H9 (cell line): ENCODE measurements around the gene GRIFIN. TPM values are rescaled to one million over a fixed set of nuclear protein-coding genes. Genes with fewer than 3 reads are reported as not detected.

ENCODE experiments used
- DNase-seq: peaks from one replicate; pipeline ENCODE4 v3.0.0-alpha.2; 2017
- H2AFZ ChIP-seq: one replicate; pipeline ENCODE4 v1.6.1; 2013; ENCODE audit warnings: mild to moderate bottlenecking, low read length, control low read depth, moderate library complexity
- H2AK5ac ChIP-seq: 2 replicates; pipeline ENCODE4 v1.6.1; 2013; ENCODE audit warnings: low read length, control low read depth, mixed read lengths; ENCODE audit not compliant: insufficient read length
- H2BK120ac ChIP-seq: one replicate; pipeline ENCODE4 v1.6.1; 2013; ENCODE audit warnings: low read depth, mild to moderate bottlenecking, low read length, control low read depth, inconsistent platforms; ENCODE audit not compliant: poor library complexity, severe bottlenecking
- H2BK12ac ChIP-seq: 2 replicates; pipeline ENCODE4 v1.6.1; 2013; ENCODE audit warnings: low read length, control low read depth, mixed read lengths, low read depth; ENCODE audit not compliant: insufficient read length
- H2BK15ac ChIP-seq: 2 replicates; pipeline ENCODE4 v1.6.1; 2013; ENCODE audit warnings: low read depth, low read length, control low read depth
- H2BK20ac ChIP-seq: one replicate; pipeline ENCODE4 v1.6.1; 2013; ENCODE audit warnings: low read depth, mild to moderate bottlenecking, low read length, control low read depth, inconsistent platforms; ENCODE audit not compliant: poor library complexity, severe bottlenecking
- H2BK5ac ChIP-seq: 2 replicates; pipeline ENCODE4 v1.6.1; 2013; ENCODE audit warnings: low read length, control low read depth, mixed read lengths; ENCODE audit not compliant: insufficient read length
- H3K14ac ChIP-seq: 2 replicates; pipeline ENCODE4 v1.6.1; 2013; ENCODE audit warnings: low read length, control low read depth; ENCODE audit not compliant: insufficient read depth
- H3K18ac ChIP-seq: 2 replicates; pipeline ENCODE4 v1.6.1; 2013; ENCODE audit warnings: low read depth, mild to moderate bottlenecking, mixed read lengths, low read length, control low read depth; ENCODE audit not compliant: insufficient read length
- H3K23ac ChIP-seq: 2 replicates; pipeline ENCODE4 v1.6.1; 2013; ENCODE audit warnings: low read length, control low read depth, mixed read lengths, low read depth; ENCODE audit not compliant: insufficient read length
- H3K23me2 ChIP-seq: 2 replicates; pipeline ENCODE4 v1.6.1; 2013; ENCODE audit warnings: low read depth, mild to moderate bottlenecking, mixed read lengths, low read length, control low read depth; ENCODE audit not compliant: insufficient read length, poor library complexity, severe bottlenecking
- H3K27ac ChIP-seq: 2 replicates; pipeline ENCODE4 v1.5.1; 2013; ENCODE audit warnings: low read length, control low read depth, mixed read lengths, low read depth; ENCODE audit not compliant: insufficient read length
- H3K27me3 ChIP-seq: 2 replicates; pipeline ENCODE4 v1.6.1; 2013; ENCODE audit warnings: low read length, control low read depth, inconsistent platforms; ENCODE audit not compliant: insufficient read depth
- H3K4ac ChIP-seq: 2 replicates; pipeline ENCODE4 v1.6.1; 2013; ENCODE audit warnings: low read depth, mild to moderate bottlenecking, control low read depth, inconsistent platforms, low read length, moderate library complexity
- H3K4me1 ChIP-seq: 2 replicates; pipeline ENCODE4 v1.6.1; 2013; ENCODE audit warnings: low read length, control low read depth, inconsistent platforms; ENCODE audit not compliant: insufficient read depth
- H3K4me2 ChIP-seq: 2 replicates; pipeline ENCODE4 v1.6.1; 2013; ENCODE audit warnings: low read length, control low read depth, mixed read lengths; ENCODE audit not compliant: insufficient read length, insufficient read depth
- H3K56ac ChIP-seq: 2 replicates; pipeline ENCODE4 v1.6.1; 2013; ENCODE audit warnings: low read depth, mild to moderate bottlenecking, mixed read lengths, low read length, control low read depth; ENCODE audit not compliant: insufficient read length
- H3K79me1 ChIP-seq: 2 replicates; pipeline ENCODE4 v1.6.1; 2013; ENCODE audit warnings: low read depth, mild to moderate bottlenecking, moderate library complexity, low read length, control low read depth, inconsistent platforms; ENCODE audit not compliant: insufficient read depth, poor library complexity, severe bottlenecking
- H3K79me2 ChIP-seq: 2 replicates; pipeline ENCODE4 v1.6.1; 2013; ENCODE audit warnings: low read length, control low read depth, inconsistent platforms; ENCODE audit not compliant: insufficient read depth
- H3K9ac ChIP-seq: 2 replicates; pipeline ENCODE4 v1.6.1; 2013; ENCODE audit warnings: low read length, control low read depth, mixed read lengths; ENCODE audit not compliant: insufficient read length; ENCODE audit errors: extremely low read depth
- H3K9me3 ChIP-seq: one replicate; pipeline ENCODE4 v1.6.1; 2013; ENCODE audit warnings: low read depth, low read length, inconsistent platforms; ENCODE audit not compliant: control insufficient read depth
- H3T11ph ChIP-seq: one replicate; pipeline ENCODE4 v1.6.1; 2013; ENCODE audit warnings: mild to moderate bottlenecking, low read length, control low read depth, inconsistent platforms
- H4K20me1 ChIP-seq: one replicate; pipeline ENCODE4 v1.6.1; 2013; ENCODE audit not compliant: control insufficient read depth, insufficient read length, insufficient read depth
- H4K5ac ChIP-seq: 2 replicates; pipeline ENCODE4 v1.6.1; 2013; ENCODE audit warnings: low read depth, mild to moderate bottlenecking, mixed read lengths, low read length, control low read depth; ENCODE audit not compliant: insufficient read length
- H4K8ac ChIP-seq: replicated peaks from 2 replicates; pipeline ENCODE4 v1.6.1; 2013; ENCODE audit warnings: low read length, control low read depth, mixed read lengths, low read depth; ENCODE audit not compliant: insufficient read length
- H4K91ac ChIP-seq: 2 replicates; pipeline ENCODE4 v1.6.1; 2013; ENCODE audit warnings: low read depth, mild to moderate bottlenecking, moderate library complexity, mixed read lengths, low read length, control low read depth; ENCODE audit not compliant: insufficient read length
- H3K27ac Mint-ChIP-seq, 3 experiments: 2 replicates in 2 of 3; 3 replicates in 1 of 3; pipeline ENCODE4 v1.8.0; 2020 to 2021; ENCODE audit warnings: mixed read lengths in 3 of 3, mild to moderate bottlenecking in 1 of 3, moderate library complexity in 1 of 3
- H3K27me3 Mint-ChIP-seq: 2 replicates; pipeline ENCODE4 v1.8.0; 2021; ENCODE audit warnings: low read depth, mild to moderate bottlenecking, moderate library complexity, mixed read lengths
- H3K36me3 Mint-ChIP-seq, 3 experiments: 2 replicates in 2 of 3; 3 replicates in 1 of 3; pipeline ENCODE4 v1.8.0; 2020 to 2021; ENCODE audit warnings: low read depth in 3 of 3, mixed read lengths in 3 of 3; ENCODE audit not compliant: insufficient read depth in 1 of 3
- H3K4me1 Mint-ChIP-seq, 2 experiments: 2 replicates each; pipeline ENCODE4 v1.8.0; 2020; ENCODE audit warnings: mixed read lengths in 2 of 2
- H3K4me3 Mint-ChIP-seq, 2 experiments: 2 replicates in 1 of 2; 3 replicates in 1 of 2; pipeline ENCODE4 v1.8.0; 2020 to 2021; ENCODE audit warnings: mild to moderate bottlenecking in 2 of 2, mixed read lengths in 2 of 2, moderate library complexity in 1 of 2
- H3K9me3 Mint-ChIP-seq, 2 experiments: 2 replicates in 1 of 2; 3 replicates in 1 of 2; pipeline ENCODE4 v1.8.0; 2020; ENCODE audit warnings: mild to moderate bottlenecking in 2 of 2, mixed read lengths in 2 of 2, moderate library complexity in 1 of 2
- CTCF ChIP-seq: fragments of 200-600 bp; sonication (generic); conservative IDR thresholded peaks from 3 replicates; pipeline ENCODE4 v1.8.0; 2021; ENCODE audit warnings: antibody characterized with exemption, mild to moderate bottlenecking
- WGBS: extraction: QIAGEN DNeasy Blood & Tissue Kit; methylation state at CpG from one replicate; pipeline ENCODE4 v1.1.7; 2013; ENCODE audit warnings: missing lambda C conversion rate, low lambda C conversion rate, mixed read lengths; ENCODE audit not compliant: insufficient read length; ENCODE audit errors: extremely low coverage; 5-methylcytosine and 5-hydroxymethylcytosine counted together
- total RNA-seq: library from RNA; stranded (reverse); gene quantifications from 2 replicates; pipeline ENCODE4 v1.2.1, GENCODE V29; 2021

GRIFIN gene
- total RNA-seq, 1 experiment from 2014 or later: not detected

- H3K56ac ChIP-seq: no peak overlapping the region
- Mint-ChIP-seq H3K9me3 (no peaks in the 10 kb centered on the region), H3K27ac (peak overlapping the region in 2 of 3 experiments; percentile 91; a peak in 3 of 7 replicates), H3K4me1 (peaks cover 40 to 54% of the 10 kb centered on the region in 2 experiments), H3K36me3 (peaks cover 0 to 31% (median 29%) of the 10 kb centered on the region in 3 experiments; a peak in 6 of 7 replicates), H3K4me3 (peak overlapping the region in 1 of 2 experiments; percentile 53; a peak in 2 of 5 replicates), H3K27me3 (peaks cover 11% of the 10 kb centered on the region)
- no peak overlapping the region for H3K4ac ChIP-seq
- peak; percentile 79 for DNase-seq
- no peak overlapping the region for H2BK5ac ChIP-seq
- no peak overlapping the region for H3T11ph ChIP-seq
- no peak overlapping the region for H3K27ac ChIP-seq
- H3K9me3 ChIP-seq: no peaks in the 10 kb centered on the region
- no peak overlapping the region for H2AFZ ChIP-seq
- no peak overlapping the region for H2AK5ac ChIP-seq
- no peak overlapping the region for H4K8ac ChIP-seq
- H3K23ac ChIP-seq: no peak overlapping the region
- no peaks in the 10 kb centered on the region; the same call in 1 of the 2 replicates for H3K79me2 ChIP-seq
- no peak for TF ChIP-seq CTCF
- peaks cover 13% of the 10 kb centered on the region for H3K23me2 ChIP-seq
- no peak overlapping the region for H3K9ac ChIP-seq
- H2BK120ac ChIP-seq: no peak overlapping the region
- no peak overlapping the region for H4K91ac ChIP-seq
- H3K4me2 ChIP-seq: peak overlapping the region; percentile 13
- H4K5ac ChIP-seq: no peak overlapping the region
- peak overlapping the region; percentile 12 for H3K18ac ChIP-seq
- H3K27me3 ChIP-seq: no peaks in the 10 kb centered on the region; the same call in 1 of the 2 replicates
- no peak overlapping the region for H2BK12ac ChIP-seq
- no CpG with 5 or more reads among the region's 22 CpGs for WGBS
- H2BK20ac ChIP-seq: no peak overlapping the region
- H3K4me1 ChIP-seq: no peaks in the 10 kb centered on the region; the same call in 1 of the 2 replicates
- no peaks in the 10 kb centered on the region for H4K20me1 ChIP-seq
- no peak overlapping the region for H2BK15ac ChIP-seq
- H3K14ac ChIP-seq: 0 out of 2 replicates have a peak overlapping the region, but pooled peaks have one; percentile 13
- no peaks in the 10 kb centered on the region for H3K79me1 ChIP-seq
Measured at GRCh38 chr7:2523461-2523936, 47.3 kb upstream of the GRIFIN start.
